GM19468 (cell line): ENCODE measurements around the gene TMCO4.
"Not testable (repeated sequence)": the region's sequence is repeated elsewhere in the genome, so short reads cannot be mapped to it uniquely, and the experiment has no call there.

ENCODE experiments used
- ATAC-seq: cut with Tn5 transposase; IDR thresholded peaks from one replicate; pipeline ENCODE4 v1.9.1; 2021; ENCODE audit warnings: mild to moderate bottlenecking, moderate library complexity, moderate number of reproducible peaks; ENCODE audit not compliant: unreplicated experiment; ENCODE audit errors: extremely low read depth

TMCO4 gene

GRCh38 chr1:19799230-19800075 is at the start of gene TMCO4:
TSS of gene TMCO4 (minus strand) at chr1:19799916. CDS start at chr1:19780758, 19,158 bp downstream.
- peak; percentile 19 for ATAC-seq

GRCh38 chr1:19849307-19849706 is 49.6 kb upstream of the TMCO4 start:
- ATAC-seq: not testable (repeated sequence)

- ATAC-seq: not testable (repeated sequence)
These were observed 47.6 kb upstream of the TMCO4 start for GRCh38 chr1:19847334-19847733.

GRCh38 chr1:19846338-19846737 is 46.6 kb upstream of the TMCO4 start:
- ATAC-seq: no peak

- no peak for ATAC-seq
These were observed 45.8 kb upstream of the TMCO4 start for GRCh38 chr1:19845555-19845954.

- no peak for ATAC-seq
These were observed 45.2 kb upstream of the TMCO4 start for GRCh38 chr1:19844731-19845495.

GRCh38 chr1:19840228-19840627 is 40.5 kb upstream of the TMCO4 start:
- ATAC-seq: no peak

- ATAC-seq: no peak
These were observed 38.1 kb upstream of the TMCO4 start for GRCh38 chr1:19837866-19838265.

GRCh38 chr1:19835578-19835977 is 35.9 kb upstream of the TMCO4 start:
- no peak for ATAC-seq

GRCh38 chr1:19831441-19831840 is 31.7 kb upstream of the TMCO4 start:
- ATAC-seq: no peak

GRCh38 chr1:19828546-19828945 is 28.8 kb upstream of the TMCO4 start:
- no peak for ATAC-seq

- ATAC-seq: no peak
These were observed 25.6 kb upstream of the TMCO4 start for GRCh38 chr1:19825298-19825697.

- no peak for ATAC-seq
These were observed 24.8 kb upstream of the TMCO4 start for GRCh38 chr1:19824541-19824940.

- ATAC-seq: no peak
These were observed 24.3 kb upstream of the TMCO4 start for GRCh38 chr1:19824036-19824435.

- no peak for ATAC-seq
These were observed 20.0 kb upstream of the TMCO4 start for GRCh38 chr1:19819701-19820100.

- no peak for ATAC-seq
These were observed 18.6 kb upstream of the TMCO4 start for GRCh38 chr1:19818324-19818723.

GRCh38 chr1:19817160-19817559 is 17.4 kb upstream of the TMCO4 start:
- no peak for ATAC-seq

GRCh38 chr1:19816737-19817086 is 17.0 kb upstream of the TMCO4 start:
- ATAC-seq: not testable (repeated sequence)

- no peak for ATAC-seq
These were observed 16.4 kb upstream of the TMCO4 start for GRCh38 chr1:19815801-19816736.
